A172 (cell line): ENCODE measurements around the gene MCRS1. TPM values are rescaled to one million over a fixed set of nuclear protein-coding genes. Genes with fewer than 3 reads are reported as not detected.
A peak's percentile ranks its signal among the peaks of the same experiment; 100 is the strongest.
"Not testable (repeated sequence)": the region's sequence is repeated elsewhere in the genome, so short reads cannot be mapped to it uniquely, and the experiment has no call there.

Source experiments
- DNase-seq: peaks from one replicate; pipeline ENCODE4 v3.0.0-alpha.2; 2015; ENCODE audit warnings: low spot score
- total RNA-seq: library from RNA; depleted of rRNA; stranded (reverse); fragments of >200 nt; shearing (Covaris generic); gene quantifications from 2 replicates; pipeline ENCODE4 v1.2.3, GENCODE V29; 2014; rRNA removed

MCRS1 gene, protein sequence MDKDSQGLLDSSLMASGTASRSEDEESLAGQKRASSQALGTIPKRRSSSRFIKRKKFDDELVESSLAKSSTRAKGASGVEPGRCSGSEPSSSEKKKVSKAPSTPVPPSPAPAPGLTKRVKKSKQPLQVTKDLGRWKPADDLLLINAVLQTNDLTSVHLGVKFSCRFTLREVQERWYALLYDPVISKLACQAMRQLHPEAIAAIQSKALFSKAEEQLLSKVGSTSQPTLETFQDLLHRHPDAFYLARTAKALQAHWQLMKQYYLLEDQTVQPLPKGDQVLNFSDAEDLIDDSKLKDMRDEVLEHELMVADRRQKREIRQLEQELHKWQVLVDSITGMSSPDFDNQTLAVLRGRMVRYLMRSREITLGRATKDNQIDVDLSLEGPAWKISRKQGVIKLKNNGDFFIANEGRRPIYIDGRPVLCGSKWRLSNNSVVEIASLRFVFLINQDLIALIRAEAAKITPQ
- 66.5 and 79.5 TPM in 2 replicates for total RNA-seq

- peak; percentile 79 for DNase-seq
These were observed at the start of gene MCRS1 for GRCh38 chr12:49567611-49568441. MCRS1 (minus strand) TSS chr12:49568142; CDS start chr12:49566731, 1,411 bp downstream.

DNA sequence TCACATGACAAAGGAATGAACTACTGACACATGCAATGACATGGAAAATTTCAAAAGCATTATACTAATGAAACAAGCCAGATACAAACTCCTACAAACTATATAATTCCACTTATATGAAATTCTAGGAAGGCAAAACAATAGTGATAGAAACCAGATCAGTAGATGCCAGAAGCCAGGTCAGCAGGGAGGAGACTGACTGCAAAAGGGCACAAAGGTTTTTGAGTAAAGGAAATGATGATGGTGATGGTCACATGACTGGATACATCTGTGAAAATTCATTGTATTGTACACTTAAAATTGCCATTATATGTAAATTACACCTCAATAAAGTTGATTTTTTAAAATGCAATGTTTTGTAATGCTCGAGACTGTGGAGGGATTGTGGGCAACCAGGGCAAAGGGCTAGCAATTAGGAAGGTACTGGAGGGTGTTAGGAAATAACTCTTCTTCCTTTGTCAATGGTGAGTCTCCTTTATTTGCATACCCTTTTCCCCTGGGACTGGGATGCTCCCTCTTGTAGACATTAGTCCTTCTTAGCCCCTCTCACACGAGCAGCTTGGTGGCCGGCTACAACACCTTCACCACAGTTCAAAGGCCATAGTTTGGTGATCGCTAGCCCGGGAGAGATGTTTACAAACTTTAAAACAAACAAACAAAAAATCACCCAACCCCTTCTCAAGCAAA lies 48.7 kb upstream of the MCRS1 start:
- no peak for DNase-seq

- DNase-seq = peak; percentile 57
These were observed 47.8 kb upstream of the MCRS1 start for GRCh38 chr12:49615725-49616124.

DNA sequence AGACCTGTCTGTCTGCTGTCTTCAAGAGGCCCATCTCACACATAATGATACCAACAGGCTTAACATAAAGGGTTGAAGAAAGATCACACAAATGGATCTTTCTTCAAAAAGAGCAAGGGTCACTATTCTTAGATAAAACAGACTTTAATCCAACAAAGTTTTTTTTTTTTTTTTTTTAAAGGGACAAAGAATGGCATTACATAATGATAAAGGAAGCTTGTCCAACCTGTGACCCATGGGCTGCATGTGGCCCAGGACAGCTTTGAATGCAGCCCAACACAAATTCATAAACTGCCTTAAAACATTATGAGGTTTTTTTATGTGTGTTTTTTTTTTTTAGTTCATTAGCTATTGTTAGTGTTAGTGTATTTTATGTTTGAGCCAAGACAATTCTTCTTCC lies 44.3 kb upstream of the MCRS1 start:
- no peak for DNase-seq

- DNase-seq = not testable (repeated sequence)
These were observed 42.8 kb upstream of the MCRS1 start for GRCh38 chr12:49610785-49611184.

DNA sequence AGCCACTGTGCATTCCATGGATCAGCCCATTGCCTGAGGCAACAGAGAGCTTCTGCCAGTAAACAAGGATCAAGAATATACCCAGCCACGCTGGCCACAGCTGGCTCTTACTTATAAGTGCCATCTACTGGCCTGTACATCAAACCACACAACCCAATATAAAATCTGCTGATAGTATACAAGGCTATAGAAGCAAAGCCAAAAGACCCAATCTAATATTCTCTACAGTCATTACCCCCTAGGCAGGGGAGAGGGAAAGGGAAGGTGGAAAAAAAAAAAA lies 41.9 kb upstream of the MCRS1 start:
- DNase-seq = no peak

DNA sequence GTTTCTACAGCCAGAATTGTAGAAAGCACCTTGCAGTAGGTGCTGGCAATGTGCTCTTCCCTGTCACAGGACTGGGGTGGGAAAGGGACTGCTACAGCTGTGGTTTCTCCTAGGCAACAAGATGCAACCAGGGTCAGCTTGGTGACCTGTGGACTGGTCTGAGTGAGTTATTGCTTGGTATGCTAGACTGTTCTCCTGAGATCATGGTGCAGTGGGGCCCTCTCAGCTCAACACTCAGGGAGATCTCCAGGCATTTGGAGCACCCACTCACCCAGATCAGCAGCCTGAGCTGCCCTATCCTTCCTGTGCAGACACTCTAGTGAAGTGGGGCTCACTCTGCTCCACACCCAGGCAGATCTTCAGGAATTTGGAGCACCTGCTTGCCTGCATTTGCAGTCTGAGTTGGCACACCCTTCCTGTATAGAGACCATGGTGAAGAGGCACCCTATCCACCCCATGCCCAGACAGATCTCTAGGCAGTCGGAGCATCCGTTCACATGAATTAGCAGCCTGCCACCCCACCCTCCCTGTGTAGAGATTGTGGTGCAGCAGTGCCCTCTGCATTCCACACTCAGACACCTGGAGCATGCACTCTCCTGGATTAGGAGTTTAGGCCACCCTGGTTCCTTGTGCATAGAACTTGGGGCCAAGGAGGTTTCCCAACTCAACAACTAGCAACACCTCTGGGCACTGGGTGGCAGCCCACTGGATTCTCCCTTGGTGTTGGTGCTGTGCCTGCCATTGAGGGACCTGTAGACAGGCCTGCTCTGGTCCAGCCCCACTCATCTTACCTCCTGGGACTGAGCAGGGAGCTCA lies 41.3 kb upstream of the MCRS1 start:
- DNase-seq = no peak

GRCh38 chr12:49605539-49605938 lies 37.6 kb upstream of the MCRS1 start, which contains the start of gene FAM186B:
FAM186B (minus strand) TSS chr12:49605639; CDS start chr12:49605477, 162 bp downstream.
- not testable (repeated sequence) for DNase-seq

GRCh38 chr12:49604856-49605255 lies 36.9 kb upstream of the MCRS1 start:
- no peak for DNase-seq

DNA sequence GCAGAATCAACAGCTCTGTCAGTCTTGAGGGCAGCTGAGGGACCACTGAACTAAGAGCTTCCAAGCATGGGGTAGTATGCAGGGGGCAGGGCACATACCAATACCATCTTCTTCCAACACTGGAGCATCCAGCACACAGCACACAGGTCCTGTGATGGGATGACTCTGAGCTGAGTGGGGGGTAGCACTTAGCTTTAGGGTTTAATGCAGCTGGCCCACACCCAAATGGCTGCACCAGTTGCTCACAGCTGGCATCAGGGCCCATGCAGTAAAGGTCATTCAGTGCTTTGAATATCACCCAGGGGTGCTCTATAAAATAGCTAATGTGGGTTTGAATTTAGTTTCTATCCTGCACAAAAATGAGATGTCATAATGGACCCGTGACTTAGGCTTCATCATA lies 35.8 kb upstream of the MCRS1 start:
- DNase-seq = no peak

DNA sequence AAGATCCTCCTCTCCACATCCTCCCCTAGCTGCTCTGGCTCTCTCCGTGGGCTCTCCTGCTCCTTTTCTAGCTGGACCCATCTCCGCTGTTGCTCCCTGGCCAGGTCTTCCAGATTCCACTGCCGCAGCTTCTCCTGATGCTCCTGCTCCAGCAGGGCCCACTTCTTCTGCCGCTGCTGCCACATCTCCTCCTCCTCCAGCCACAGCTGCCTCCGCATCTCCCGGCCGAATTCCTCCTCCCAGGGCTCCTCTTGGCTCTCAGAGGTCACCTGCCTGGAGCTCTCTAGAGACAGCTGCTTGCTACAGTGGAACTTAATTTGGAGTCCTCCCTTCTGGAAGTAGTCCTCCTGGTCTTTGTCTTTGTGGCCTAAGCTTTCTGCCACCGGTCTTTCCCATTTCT lies 32.0 kb upstream of the MCRS1 start:
- no peak for DNase-seq

GRCh38 chr12:49598527-49598926 lies 30.6 kb upstream of the MCRS1 start:
- DNase-seq = no peak

GRCh38 chr12:49588721-49589516 lies 21.0 kb upstream of the MCRS1 start:
- no peak for DNase-seq

GRCh38 chr12:49588281-49588680 lies 20.3 kb upstream of the MCRS1 start:
- no peak for DNase-seq

- no peak for DNase-seq
These were observed 19.4 kb upstream of the MCRS1 start for GRCh38 chr12:49587174-49587908.

DNA sequence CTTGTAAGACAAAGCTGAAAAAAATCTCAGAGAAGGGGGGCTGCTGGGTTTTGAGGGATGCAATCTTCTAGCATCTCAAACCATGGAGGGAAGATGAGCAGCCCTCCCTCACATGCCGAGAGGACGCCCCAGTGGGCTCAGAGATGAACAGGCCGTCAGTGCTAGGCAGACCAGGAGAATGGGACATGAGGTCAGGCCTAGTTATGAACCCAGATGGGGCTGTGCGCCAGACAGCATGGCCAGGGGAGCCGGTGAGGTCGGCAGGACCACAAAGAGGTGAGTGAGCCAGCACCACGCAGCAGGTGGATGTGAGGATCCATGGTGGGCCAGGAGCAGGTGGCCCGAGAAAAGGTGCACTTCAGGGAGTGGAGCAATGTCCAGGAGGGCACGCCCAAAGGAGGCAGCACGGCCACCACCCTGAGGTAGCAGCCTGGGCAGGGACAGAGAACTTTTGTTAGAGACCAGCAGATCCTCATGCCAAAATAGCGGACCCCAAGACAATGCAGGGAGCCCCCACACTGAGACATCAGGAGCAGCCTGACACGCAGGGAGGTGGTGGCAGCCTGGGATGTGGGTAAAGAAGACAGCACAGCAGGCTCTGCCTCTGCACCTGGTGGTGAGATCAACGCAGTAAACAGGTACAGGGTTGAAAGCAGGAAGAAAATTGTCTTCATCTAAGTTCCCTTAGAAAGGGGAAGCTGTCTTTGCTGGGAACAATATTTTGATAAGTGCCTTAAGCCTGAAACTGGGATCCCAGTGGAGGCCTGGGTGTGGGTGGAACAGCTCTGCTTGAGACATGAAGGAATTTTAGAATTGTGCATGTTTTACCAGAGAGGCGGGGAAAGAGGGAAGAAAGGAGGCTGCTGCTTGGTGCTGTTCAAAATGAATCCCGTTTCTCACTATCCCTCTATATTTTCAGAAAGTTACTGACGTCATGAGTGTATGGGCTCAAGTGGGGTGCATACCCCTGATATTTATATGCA lies 17.8 kb upstream of the MCRS1 start:
- no peak for DNase-seq

GRCh38 chr12:49584591-49584990 lies 16.6 kb upstream of the MCRS1 start:
- no peak for DNase-seq

GRCh38 chr12:49583366-49584094 lies 15.6 kb upstream of the MCRS1 start:
- DNase-seq = no peak
